OCI-LY3 (cell line): ENCODE results near the gene LYPD3.
"Not testable (repeated sequence)": the region's sequence is repeated elsewhere in the genome, so short reads cannot be mapped to it uniquely, and the experiment has no call there.

Source experiments
- H2AFZ ChIP-seq: fragments of 200-600, 300-600 bp; shearing (Covaris generic); 2 replicates; pipeline ENCODE4 v1.6.0; 2014; ENCODE audit warnings: antibody characterized with exemption, low read depth, low read length
- H3K27ac ChIP-seq: fragments of 200-600, 300-600 bp; sonication (generic); 2 replicates; pipeline ENCODE4 v1.5.1; 2014; ENCODE audit warnings: mild to moderate bottlenecking, low read length, moderate library complexity, mixed read lengths
- H3K27me3 ChIP-seq: fragments of 200-600, 300-600 bp; sonication (generic); 2 replicates; pipeline ENCODE4 v1.6.1; 2014; ENCODE audit warnings: low read depth, low read length, mixed read lengths
- H3K36me3 ChIP-seq: fragments of 200-600, 300-600 bp; sonication (generic); replicated peaks from 2 replicates; pipeline ENCODE3; 2014; ENCODE audit warnings: low read depth, low read length, mixed read lengths
- H3K4me1 ChIP-seq: fragments of 300-600, 200-600 bp; sonication (generic); 2 replicates; pipeline ENCODE4 v1.6.1; 2014; ENCODE audit warnings: low read length, mixed read lengths
- H3K4me2 ChIP-seq: fragments of 200-600, 300-600 bp; sonication (generic); 2 replicates; pipeline ENCODE4 v1.6.1; 2014; ENCODE audit warnings: low read length, mixed read lengths
- H3K4me3 ChIP-seq: fragments of 300-600, 200-600 bp; sonication (generic); 2 replicates; pipeline ENCODE4 v1.5.1; 2014; ENCODE audit warnings: antibody characterized with exemption, mild to moderate bottlenecking, low read length, moderate library complexity
- H3K79me2 ChIP-seq: fragments of 300-600, 200-600 bp; shearing (Covaris generic); 2 replicates; pipeline ENCODE4 v1.6.1; 2014; ENCODE audit warnings: mild to moderate bottlenecking, low read length, mixed read lengths
- H3K9ac ChIP-seq: fragments of 300-600, 200-600 bp; shearing (Covaris generic); 2 replicates; pipeline ENCODE4 v1.6.0; 2014; ENCODE audit warnings: mild to moderate bottlenecking, low read length, moderate library complexity
- H3K9me3 ChIP-seq: fragments of 200-600, 300-600 bp; shearing (Covaris generic); 2 replicates; pipeline ENCODE4 v1.6.1; 2014; ENCODE audit warnings: low read length, mixed read lengths; ENCODE audit not compliant: insufficient read depth
- H4K20me1 ChIP-seq: fragments of 200-600, 300-600 bp; sonication (generic); 2 replicates; pipeline ENCODE4 v1.6.1; 2016; ENCODE audit warnings: low read length, mixed read lengths; ENCODE audit not compliant: insufficient read depth
- CTCF ChIP-seq: fragments of 200-600, 300-600 bp; sonication (generic); IDR thresholded peaks from 2 replicates; pipeline ENCODE4 v1.5.1; 2014; ENCODE audit warnings: antibody characterized with exemption, low read length, low read depth
- EZH2phosphoT487 ChIP-seq: fragments of 200-600 bp; shearing (Covaris generic); IDR thresholded peaks from 2 replicates; pipeline ENCODE4 v1.6.1; 2018; ENCODE audit warnings: antibody characterized with exemption, mixed run types, low read depth

LYPD3 gene

GRCh38 chr19:43439032-43439708 is 26.2 kb downstream of the LYPD3 start:
- no peaks in the 10 kb centered on the region for H3K9me3 ChIP-seq
- H3K36me3 ChIP-seq: no peaks in the 10 kb centered on the region
- no peak overlapping the region for H3K4me3 ChIP-seq
- no peak overlapping the region for H2AFZ ChIP-seq
- no peaks in the 10 kb centered on the region for H4K20me1 ChIP-seq
- H3K27me3 ChIP-seq: peaks cover 22% of the 10 kb centered on the region
- H3K79me2 ChIP-seq: no peaks in the 10 kb centered on the region
- TF ChIP-seq CTCF: no peak
- no peak for TF ChIP-seq EZH2phosphoT487
- no peaks in the 10 kb centered on the region for H3K4me1 ChIP-seq
- no peak overlapping the region for H3K9ac ChIP-seq
- H3K4me2 ChIP-seq: no peak overlapping the region
- no peak overlapping the region for H3K27ac ChIP-seq

- Histone ChIP-seq H3K4me2 (no peak overlapping the region), H3K27me3 (peaks cover 20% of the 10 kb centered on the region), H3K9ac (no peak overlapping the region), H3K9me3 (no peaks in the 10 kb centered on the region), H4K20me1 (no peaks in the 10 kb centered on the region), H3K27ac (no peak overlapping the region), H3K79me2 (no peaks in the 10 kb centered on the region), H3K36me3 (no peaks in the 10 kb centered on the region), H3K4me1 (no peaks in the 10 kb centered on the region), H3K4me3 (no peak overlapping the region), H2AFZ (no peak overlapping the region)
- TF ChIP-seq CTCF (no peak), EZH2phosphoT487 (no peak)
Observed at GRCh38 chr19:43438291-43439031, 26.9 kb downstream of the LYPD3 start.

GRCh38 chr19:43437712-43438111 is 27.7 kb downstream of the LYPD3 start:
- Histone ChIP-seq H2AFZ (no peak overlapping the region), H3K4me2 (no peak overlapping the region), H3K27ac (no peak overlapping the region)

GRCh38 chr19:43437284-43437683 is 28.1 kb downstream of the LYPD3 start:
- H3K9ac ChIP-seq, H2AFZ ChIP-seq, H3K27ac ChIP-seq, H3K4me3 ChIP-seq, H3K36me3 ChIP-seq, H3K4me1 ChIP-seq, H4K20me1 ChIP-seq, H3K79me2 ChIP-seq, H3K9me3 ChIP-seq, H3K4me2 ChIP-seq: not testable (repeated sequence)
- peaks cover 19% of the 10 kb centered on the region for H3K27me3 ChIP-seq

More at GRCh38 chr19:43437712-43438111, 27.7 kb downstream of the LYPD3 start:
- Histone ChIP-seq H4K20me1 (no peaks in the 10 kb centered on the region), H3K9ac (no peak overlapping the region), H3K79me2 (no peaks in the 10 kb centered on the region), H3K27me3 (peaks cover 19% of the 10 kb centered on the region), H3K4me3 (no peak overlapping the region), H3K36me3 (no peaks in the 10 kb centered on the region), H3K4me1 (no peaks in the 10 kb centered on the region), H3K9me3 (no peaks in the 10 kb centered on the region)
- TF ChIP-seq CTCF (no peak), EZH2phosphoT487 (no peak)
